CD4-positive, alpha-beta memory T cell (primary cell): Measurements from ENCODE around the gene METTL4. TPM values are rescaled to one million over a fixed set of nuclear protein-coding genes. Genes with fewer than 3 reads are reported as not detected.
"Not testable (repeated sequence)": the region's sequence is repeated elsewhere in the genome, so short reads cannot be mapped to it uniquely, and the experiment has no call there.

Experiments
- CTCF ChIA-PET: fragments of 350-600 bp; sonication (Branson Sonifier 250); formaldehyde crosslinking; loops from one replicate; lab custom pipeline; 2021; ENCODE audit warnings: inconsistent platforms; ENCODE audit not compliant: partially characterized antibody; lab: Charles Lee
- POLR2A ChIA-PET: fragments of 350-600 bp; sonication (Branson Sonifier 250); formaldehyde crosslinking; loops from one replicate; lab custom pipeline; 2021; ENCODE audit not compliant: partially characterized antibody; lab: Charles Lee
- DNase-seq, 5 donors: peaks; one replicate each; pipeline versions ENCODE4 v3.0.0 to v3.0.0-alpha.2; 2020 to 2022; ENCODE audit warnings: mixed read lengths in 1 of 5
- H3K27ac ChIP-seq: one replicate; pipeline ENCODE4 v1.7.0; 2013; ENCODE audit warnings: low read depth, low read length
- H3K27me3 ChIP-seq: 2 replicates; pipeline ENCODE4 v1.7.0; 2013; ENCODE audit warnings: mild to moderate bottlenecking, low read length, moderate library complexity; ENCODE audit not compliant: insufficient read depth
- H3K36me3 ChIP-seq: 2 replicates; pipeline ENCODE4 v1.7.0; 2013; ENCODE audit warnings: mild to moderate bottlenecking, low read length, moderate library complexity; ENCODE audit not compliant: insufficient read depth
- H3K4me1 ChIP-seq: 2 replicates; pipeline ENCODE4 v1.7.0; 2013; ENCODE audit warnings: mild to moderate bottlenecking, low read length, moderate library complexity; ENCODE audit not compliant: insufficient read depth
- H3K4me3 ChIP-seq, 2 donors: one replicate each; pipeline ENCODE4 v1.7.0; 2013; ENCODE audit warnings: low read length in 2 of 2, mild to moderate bottlenecking in 1 of 2
- H3K9me3 ChIP-seq, 2 donors: one replicate each; pipeline ENCODE4 v1.7.0; 2013; ENCODE audit warnings: low read length in 2 of 2, control low read depth in 1 of 2; ENCODE audit not compliant: control insufficient read depth in 1 of 2
- H3K27ac Mint-ChIP-seq, 7 donors: one replicate each; pipeline ENCODE4 v1.8.0; 2020 to 2021; ENCODE audit warnings: mixed read lengths in 7 of 7, mild to moderate bottlenecking in 6 of 7, inconsistent platforms in 3 of 7, moderate library complexity in 3 of 7
- H3K27me3 Mint-ChIP-seq, 2 donors: one replicate each; pipeline ENCODE4 v1.8.0; 2020 to 2021; ENCODE audit warnings: mixed read lengths in 2 of 2
- H3K36me3 Mint-ChIP-seq, 2 donors: one replicate each; pipeline ENCODE4 v1.8.0; 2020 to 2021; ENCODE audit warnings: mixed read lengths in 2 of 2, inconsistent platforms in 1 of 2, mild to moderate bottlenecking in 1 of 2
- H3K4me1 Mint-ChIP-seq, 4 donors: one replicate each; pipeline ENCODE4 v1.8.0; 2020 to 2021; ENCODE audit warnings: mixed read lengths in 4 of 4, mild to moderate bottlenecking in 1 of 4
- H3K4me3 Mint-ChIP-seq, 8 donors: one replicate each; pipeline ENCODE4 v1.8.0; 2020 to 2021; ENCODE audit warnings: mixed read lengths in 8 of 8, mild to moderate bottlenecking in 7 of 8, moderate library complexity in 6 of 8, inconsistent platforms in 3 of 8
- H3K9me3 Mint-ChIP-seq, 8 donors: one replicate each; pipeline ENCODE4 v1.8.0; 2020 to 2021; ENCODE audit warnings: mixed read lengths in 8 of 8, mild to moderate bottlenecking in 5 of 8, inconsistent platforms in 3 of 8, moderate library complexity in 1 of 8
- intact Hi-C: fragments of 100-400 bp; cut with micrococcal nuclease; formaldehyde crosslinking; loops from one replicate; pipeline ENCODE4 v1.15.1; 2023
- polyA plus RNA-seq, 2 donors: library from polyadenylated mRNA; unstranded; fragments of 300-500 nt; fragmentation: Illumina TruSeq; gene quantifications; one replicate each; pipeline ENCODE4 v1.2.3, GENCODE V29; 2021
- total RNA-seq, 2 experiments: library from RNA; stranded (reverse); gene quantifications; one replicate each; pipeline ENCODE4 v1.2.3, GENCODE V29; 2021

The METTL4 gene
- total and polyA plus RNA-seq, 4 experiments from 2014 or later = 15.7 to 29.3 (median 21.1) TPM

DNA sequence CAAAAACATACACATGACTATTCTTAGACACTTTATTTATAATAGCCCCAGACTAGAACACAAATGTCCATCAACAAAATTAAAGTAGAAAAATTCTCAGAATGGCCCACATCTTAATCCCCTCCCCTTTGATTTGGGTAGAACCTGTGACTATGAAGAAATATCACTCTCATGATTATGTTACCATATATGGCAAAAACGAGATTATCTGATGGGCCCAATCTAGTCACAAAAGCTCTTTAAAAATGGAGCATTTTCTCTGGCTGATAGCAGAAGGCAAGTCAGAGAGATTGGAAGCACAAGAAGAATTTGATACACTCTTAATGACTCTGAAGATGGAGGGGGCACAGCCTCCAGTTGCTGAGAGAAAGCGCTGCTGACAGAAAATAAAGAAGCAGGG lies 39.6 kb downstream of the METTL4 start:
- no peak for DNase-seq
- H3K9me3 Mint-ChIP-seq = peaks cover 0 to 3% (median 0%) of the 10 kb centered on the region in 8 donors
- Histone ChIP-seq H3K27me3 (no peaks in the 10 kb centered on the region), H3K36me3 (no peaks in the 10 kb centered on the region), H3K4me3 (no peak overlapping the region), H3K9me3 (no peaks in the 10 kb centered on the region), H3K27ac (no peak overlapping the region), H3K4me1 (no peaks in the 10 kb centered on the region)
- H3K27ac Mint-ChIP-seq = no peak overlapping the region
- no peaks in the 10 kb centered on the region for H3K4me1 Mint-ChIP-seq
- no peak overlapping the region for H3K4me3 Mint-ChIP-seq
- CTCF ChIA-PET = interaction anchor here (1.0 to 2.4 kb wide), 2 partner anchors 10 to 15 kb away, joined by 4 to 6 read pairs; no protein-coding TSS in a partner anchor
- H3K36me3 Mint-ChIP-seq = peaks cover 37 to 40% of the 10 kb centered on the region in 2 donors
- intact Hi-C loops = no loop called here
- no peaks in the 10 kb centered on the region for H3K27me3 Mint-ChIP-seq
- POLR2A ChIA-PET = no interaction called here

DNA sequence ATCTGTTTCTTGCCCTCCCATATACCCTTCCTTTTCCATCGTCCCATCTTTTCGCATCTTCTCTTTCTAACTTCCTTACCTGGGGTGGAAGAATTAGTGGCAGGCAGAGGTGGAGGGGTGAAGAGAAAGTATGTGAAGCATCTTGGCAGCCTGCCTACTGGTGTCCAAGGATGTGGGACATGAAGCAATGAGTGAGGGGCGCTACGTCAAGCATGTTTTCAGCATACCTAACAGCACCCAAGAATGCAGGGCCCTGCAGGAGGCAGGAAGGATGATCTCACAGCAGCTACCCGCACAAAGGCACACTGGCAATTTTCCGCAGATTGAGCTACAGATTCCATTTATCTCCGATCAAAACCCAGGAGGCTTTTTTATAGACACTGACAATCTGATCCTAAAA lies 42.2 kb downstream of the METTL4 start:
- no peaks in the 10 kb centered on the region for H3K4me1 Mint-ChIP-seq
- no peak overlapping the region for H3K4me3 ChIP-seq
- ChIA-PET CTCF (no interaction called here), POLR2A (no interaction called here)
- H3K4me3 Mint-ChIP-seq = no peak overlapping the region
- no peak overlapping the region for H3K27ac ChIP-seq
- no peaks in the 10 kb centered on the region for H3K27me3 Mint-ChIP-seq
- H3K27me3 ChIP-seq = no peaks in the 10 kb centered on the region
- H3K27ac Mint-ChIP-seq = peak overlapping the region in 2 of 7 donors; percentile 5 to 56
- intact Hi-C loops = no loop called here
- H3K36me3 ChIP-seq = no peaks in the 10 kb centered on the region
- no peaks in the 10 kb centered on the region for H3K4me1 ChIP-seq
- H3K9me3 Mint-ChIP-seq = peaks cover 0 to 3% (median 0%) of the 10 kb centered on the region in 8 donors
- peaks cover 16 to 25% of the 10 kb centered on the region in 2 donors for H3K36me3 Mint-ChIP-seq
- no peaks in the 10 kb centered on the region for H3K9me3 ChIP-seq
- DNase-seq = no peak

DNA sequence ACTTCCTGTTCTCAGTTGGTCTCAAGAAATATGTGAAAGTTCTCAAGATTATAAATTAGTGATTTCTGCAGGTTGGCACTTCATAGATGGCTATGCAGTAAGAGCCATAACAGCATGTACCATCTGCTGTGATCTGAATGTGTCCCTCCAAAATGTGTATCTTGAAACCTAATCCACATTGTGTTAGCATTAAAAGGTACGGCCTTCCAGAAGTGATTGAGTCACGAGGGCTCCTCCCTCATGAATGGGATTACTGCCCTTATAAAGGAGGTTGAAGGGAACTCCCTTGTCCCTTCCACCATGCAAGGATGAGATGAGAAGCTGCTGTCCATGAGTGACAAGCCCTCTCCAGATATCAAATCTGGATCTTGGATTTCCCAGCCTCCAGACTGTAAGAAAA lies 45.0 kb downstream of the METTL4 start:
- Mint-ChIP-seq H3K4me3 (no peak overlapping the region), H3K9me3 (no peaks in the 10 kb centered on the region), H3K4me1 (peaks cover 0 to 4% (median 0%) of the 10 kb centered on the region in 4 donors), H3K27me3 (no peaks in the 10 kb centered on the region), H3K36me3 (peaks cover 4 to 16% of the 10 kb centered on the region in 2 donors), H3K27ac (no peak overlapping the region)
- Histone ChIP-seq H3K4me1 (no peaks in the 10 kb centered on the region), H3K9me3 (no peaks in the 10 kb centered on the region), H3K27ac (no peak overlapping the region), H3K4me3 (no peak overlapping the region), H3K36me3 (no peaks in the 10 kb centered on the region), H3K27me3 (no peaks in the 10 kb centered on the region)
- ChIA-PET POLR2A (no interaction called here), CTCF (interaction anchor here (1.1 kb wide), 1 partner anchor 16 kb away, joined by 3 read pairs; no protein-coding TSS in a partner anchor)
- intact Hi-C loops = no loop called here
- no peak for DNase-seq

DNA sequence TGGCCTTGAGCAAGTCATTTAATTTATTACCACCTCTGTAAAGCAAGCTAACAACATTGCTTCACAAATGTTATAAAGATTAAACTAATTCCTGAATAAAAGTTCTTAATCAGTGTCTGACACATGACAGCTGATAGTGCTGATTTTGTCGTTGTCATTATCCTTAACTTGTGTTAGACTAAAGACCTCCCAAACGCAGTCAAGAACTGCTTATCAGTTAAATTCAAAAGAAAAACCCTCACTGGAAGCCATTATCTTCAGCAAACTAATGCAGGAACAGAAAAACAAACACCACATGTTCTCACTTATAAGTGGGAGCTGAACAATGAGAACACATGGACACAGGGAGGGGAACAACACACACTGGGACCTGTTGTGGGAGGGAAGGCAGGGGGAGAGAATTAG lies 46.5 kb downstream of the METTL4 start:
- POLR2A ChIA-PET, H3K9me3 ChIP-seq, H3K27me3 ChIP-seq, H3K9me3 Mint-ChIP-seq, H3K4me3 ChIP-seq, H3K36me3 ChIP-seq, H3K27ac ChIP-seq, H3K27me3 Mint-ChIP-seq, H3K4me1 ChIP-seq, intact Hi-C loops, H3K4me3 Mint-ChIP-seq, H3K4me1 Mint-ChIP-seq, DNase-seq: not testable (repeated sequence)
- CTCF ChIA-PET = interaction anchor here (0.9 kb wide), 1 partner anchor 11 kb away, joined by 4 read pairs; no protein-coding TSS in a partner anchor
- Mint-ChIP-seq H3K27ac (peak overlapping the region in 1 of 7 donors; percentile 38), H3K36me3 (peaks cover 0 to 12% of the 10 kb centered on the region in 2 donors)

DNA sequence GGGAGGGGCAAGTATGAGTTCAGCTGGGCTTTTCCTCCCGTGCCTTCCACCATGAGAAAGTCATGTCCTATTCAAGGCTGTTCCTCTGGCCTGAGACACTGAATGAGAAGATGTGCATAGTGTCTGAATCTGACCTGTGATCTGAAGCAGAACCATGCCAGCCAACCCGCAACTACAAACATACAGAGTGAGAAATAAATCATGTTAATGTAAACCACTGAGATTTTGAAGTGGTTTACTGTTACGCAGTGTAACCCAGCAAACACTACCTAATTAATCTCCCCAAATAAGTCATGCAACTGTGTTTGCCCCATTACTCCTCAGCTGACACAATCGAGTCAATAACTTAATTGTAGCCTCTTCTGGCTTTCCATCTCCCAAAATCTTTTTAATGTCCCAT lies 49.2 kb downstream of the METTL4 start:
- Histone ChIP-seq H3K27ac (no peak overlapping the region), H3K27me3 (no peaks in the 10 kb centered on the region), H3K4me1 (no peaks in the 10 kb centered on the region), H3K36me3 (no peaks in the 10 kb centered on the region), H3K9me3 (no peaks in the 10 kb centered on the region), H3K4me3 (no peak overlapping the region)
- H3K27ac Mint-ChIP-seq = no peak overlapping the region
- H3K27me3 Mint-ChIP-seq = no peaks in the 10 kb centered on the region
- ChIA-PET POLR2A (no interaction called here), CTCF (interaction anchor here (2.0 kb wide), 1 partner anchor 11 kb away, joined by 5 read pairs; no protein-coding TSS in a partner anchor)
- no peak overlapping the region for H3K4me3 Mint-ChIP-seq
- H3K9me3 Mint-ChIP-seq = no peaks in the 10 kb centered on the region
- peaks cover 0 to 4% (median under 1%) of the 10 kb centered on the region in 4 donors for H3K4me1 Mint-ChIP-seq
- DNase-seq = no peak
- H3K36me3 Mint-ChIP-seq = peaks cover 2 to 16% of the 10 kb centered on the region in 2 donors
- intact Hi-C loops = no loop called here

DNA sequence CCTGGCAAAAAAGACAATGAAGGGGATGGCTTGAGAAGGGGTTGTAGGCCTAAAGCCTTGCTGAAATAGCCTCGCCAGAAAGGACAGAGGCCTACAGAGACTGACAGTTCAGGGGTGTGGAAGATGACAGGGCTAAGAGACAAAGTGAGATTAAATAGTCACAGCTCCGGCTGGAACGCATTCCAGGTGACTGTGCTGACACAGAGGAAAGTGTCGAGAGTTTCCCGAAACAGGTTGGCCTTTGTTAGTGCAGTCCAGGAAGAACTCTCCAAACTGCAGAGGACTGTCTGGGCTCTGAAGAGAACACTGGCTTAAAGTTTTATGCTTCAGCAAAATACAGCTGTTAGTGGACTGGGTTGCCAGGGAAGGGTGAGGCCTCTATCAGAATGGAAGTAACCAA lies 52.8 kb downstream of the METTL4 start:
- Histone ChIP-seq H3K4me3 (no peak overlapping the region), H3K9me3 (no peaks in the 10 kb centered on the region), H3K27ac (no peak overlapping the region), H3K4me1 (peaks cover 19% of the 10 kb centered on the region), H3K27me3 (no peaks in the 10 kb centered on the region), H3K36me3 (no peaks in the 10 kb centered on the region)
- ChIA-PET CTCF (no interaction called here), POLR2A (no interaction called here)
- Mint-ChIP-seq H3K4me3 (no peak overlapping the region), H3K27me3 (no peaks in the 10 kb centered on the region), H3K4me1 (peaks cover 16 to 24% (median 19%) of the 10 kb centered on the region in 4 donors), H3K9me3 (peaks cover 0 to 8% (median 0%) of the 10 kb centered on the region in 8 donors), H3K36me3 (peaks cover 2 to 20% of the 10 kb centered on the region in 2 donors), H3K27ac (no peak overlapping the region)
- no peak for DNase-seq
- intact Hi-C loops = no loop called here

DNA sequence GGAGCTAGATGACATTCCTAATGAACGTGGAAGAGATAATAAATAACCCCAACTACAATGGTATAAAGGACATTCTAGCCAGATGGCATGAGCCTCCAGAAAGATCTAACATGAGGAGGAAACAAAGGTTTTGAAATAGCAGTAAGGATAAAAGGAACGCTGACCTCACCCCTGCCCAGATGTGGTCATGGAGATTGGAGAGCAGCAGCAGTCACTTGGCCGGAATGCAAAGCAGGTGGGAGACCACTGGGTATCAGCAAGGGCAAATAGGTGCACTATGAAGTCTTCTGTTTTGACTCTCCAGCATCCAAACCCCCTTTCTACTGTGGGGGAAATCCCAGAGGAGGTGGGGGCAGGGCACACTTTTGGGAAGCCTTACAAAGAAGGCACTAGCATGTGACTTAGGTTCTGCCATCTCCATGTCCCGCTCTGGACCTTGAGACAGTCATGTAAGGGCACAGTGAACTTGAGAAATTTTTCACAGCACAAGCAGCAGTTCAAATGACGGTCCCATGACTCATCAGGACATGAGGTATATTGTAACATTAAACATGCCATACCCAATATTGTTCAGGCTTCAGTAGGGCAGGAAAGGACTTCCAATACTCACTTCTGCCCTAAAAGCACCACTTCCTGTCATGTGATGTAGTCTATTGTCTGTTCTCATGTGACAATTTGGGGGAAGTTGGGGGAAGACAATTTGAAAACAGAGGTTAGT lies 55.2 kb downstream of the METTL4 start:
- intact Hi-C loops = no loop called here
- no peaks in the 10 kb centered on the region for H3K36me3 ChIP-seq
- H3K27me3 ChIP-seq = no peaks in the 10 kb centered on the region
- peaks cover 19% of the 10 kb centered on the region for H3K4me1 ChIP-seq
- no peak overlapping the region for H3K4me3 ChIP-seq
- Mint-ChIP-seq H3K4me3 (peak overlapping the region in 1 of 8 donors; percentile 60), H3K4me1 (peaks cover 16 to 20% (median 19%) of the 10 kb centered on the region in 4 donors), H3K27ac (peak overlapping the region in 6 of 7 donors; percentile 6 to 75 (median 16)), H3K27me3 (no peaks in the 10 kb centered on the region), H3K9me3 (peaks cover 0 to 8% (median 0%) of the 10 kb centered on the region in 8 donors), H3K36me3 (peaks cover 2 to 8% of the 10 kb centered on the region in 2 donors)
- H3K27ac ChIP-seq = no peak overlapping the region
- no peaks in the 10 kb centered on the region for H3K9me3 ChIP-seq
- ChIA-PET POLR2A (no interaction called here), CTCF (no interaction called here)
- peak; percentile 15 to 47 (median 26) for DNase-seq
